ENCODE measurements around the gene FGF14.
A peak's percentile ranks its signal among the peaks of the same experiment; 100 is the strongest.

FGF14 gene

GRCh38 chr13:101784313-101784712 is 617.5 kb downstream of the FGF14 start:
- H3K36me3 Mint-ChIP-seq (ENCODE audit: low read depth), result no peaks in the 10 kb centered on the region
- H3K27me3 Mint-ChIP-seq (ENCODE audit: low read depth), result no peaks in the 10 kb centered on the region
- H3K27ac Mint-ChIP-seq, result no peak overlapping the region
- H3K4me3 Mint-ChIP-seq, result no peak overlapping the region
- H3K4me1 Mint-ChIP-seq (ENCODE audit: low read depth), result no peaks in the 10 kb centered on the region
- no peaks in the 10 kb centered on the region for H3K9me3 Mint-ChIP-seq

GRCh38 chr13:101783554-101783953 is 618.3 kb downstream of the FGF14 start:
- H3K9me3 Mint-ChIP-seq, result no peaks in the 10 kb centered on the region
- H3K27ac Mint-ChIP-seq, result no peak overlapping the region
- no peak overlapping the region for H3K4me3 Mint-ChIP-seq
- no peaks in the 10 kb centered on the region for H3K4me1 Mint-ChIP-seq (ENCODE audit: low read depth)
- H3K27me3 Mint-ChIP-seq (ENCODE audit: low read depth), result no peaks in the 10 kb centered on the region
- no peaks in the 10 kb centered on the region for H3K36me3 Mint-ChIP-seq (ENCODE audit: low read depth)

- H3K4me1 Mint-ChIP-seq (ENCODE audit: low read depth), result no peaks in the 10 kb centered on the region
- no peak overlapping the region for H3K27ac Mint-ChIP-seq
- H3K4me3 Mint-ChIP-seq, result no peak overlapping the region
- H3K27me3 Mint-ChIP-seq (ENCODE audit: low read depth), result no peaks in the 10 kb centered on the region
- H3K9me3 Mint-ChIP-seq, result no peaks in the 10 kb centered on the region
- H3K36me3 Mint-ChIP-seq (ENCODE audit: low read depth), result no peaks in the 10 kb centered on the region
Measured at GRCh38 chr13:101780211-101780610, 621.6 kb downstream of the FGF14 start.

- Mint-ChIP-seq H3K4me1 (ENCODE audit: low read depth) (no peaks in the 10 kb centered on the region), H3K4me3 (no peak overlapping the region), H3K9me3 (no peaks in the 10 kb centered on the region), H3K27ac (no peak overlapping the region), H3K27me3 (ENCODE audit: low read depth) (no peaks in the 10 kb centered on the region), H3K36me3 (ENCODE audit: low read depth) (no peaks in the 10 kb centered on the region)
Measured at GRCh38 chr13:101779147-101779546, 622.7 kb downstream of the FGF14 start.

GRCh38 chr13:101775267-101775666 is 626.6 kb downstream of the FGF14 start:
- no peak overlapping the region for H3K4me3 Mint-ChIP-seq
- no peaks in the 10 kb centered on the region for H3K4me1 Mint-ChIP-seq (ENCODE audit: low read depth)
- no peaks in the 10 kb centered on the region for H3K9me3 Mint-ChIP-seq
- no peaks in the 10 kb centered on the region for H3K27me3 Mint-ChIP-seq (ENCODE audit: low read depth)
- no peaks in the 10 kb centered on the region for H3K36me3 Mint-ChIP-seq (ENCODE audit: low read depth)
- no peak overlapping the region for H3K27ac Mint-ChIP-seq

- no peaks in the 10 kb centered on the region for H3K36me3 Mint-ChIP-seq (ENCODE audit: low read depth)
- H3K9me3 Mint-ChIP-seq, result no peaks in the 10 kb centered on the region
- H3K27ac Mint-ChIP-seq, result no peak overlapping the region
- no peaks in the 10 kb centered on the region for H3K4me1 Mint-ChIP-seq (ENCODE audit: low read depth)
- no peak overlapping the region for H3K4me3 Mint-ChIP-seq
- no peaks in the 10 kb centered on the region for H3K27me3 Mint-ChIP-seq (ENCODE audit: low read depth)
Measured at GRCh38 chr13:101774393-101774792, 627.5 kb downstream of the FGF14 start.

GRCh38 chr13:101773062-101773461 is 628.8 kb downstream of the FGF14 start:
- H3K9me3 Mint-ChIP-seq, result no peaks in the 10 kb centered on the region
- no peaks in the 10 kb centered on the region for H3K36me3 Mint-ChIP-seq (ENCODE audit: low read depth)
- H3K4me3 Mint-ChIP-seq, result no peak overlapping the region
- no peaks in the 10 kb centered on the region for H3K27me3 Mint-ChIP-seq (ENCODE audit: low read depth)
- H3K4me1 Mint-ChIP-seq (ENCODE audit: low read depth), result no peaks in the 10 kb centered on the region
- H3K27ac Mint-ChIP-seq, result no peak overlapping the region

- Mint-ChIP-seq H3K4me3 (no peak overlapping the region), H3K4me1 (ENCODE audit: low read depth) (no peaks in the 10 kb centered on the region), H3K27me3 (ENCODE audit: low read depth) (no peaks in the 10 kb centered on the region), H3K9me3 (no peaks in the 10 kb centered on the region), H3K27ac (no peak overlapping the region), H3K36me3 (ENCODE audit: low read depth) (no peaks in the 10 kb centered on the region)
Measured at GRCh38 chr13:101767131-101767530, 634.7 kb downstream of the FGF14 start.

- Mint-ChIP-seq H3K4me1 (ENCODE audit: low read depth) (no peaks in the 10 kb centered on the region), H3K36me3 (ENCODE audit: low read depth) (no peaks in the 10 kb centered on the region), H3K27ac (peak overlapping the region; percentile 45), H3K9me3 (no peaks in the 10 kb centered on the region), H3K27me3 (ENCODE audit: low read depth) (no peaks in the 10 kb centered on the region), H3K4me3 (no peak overlapping the region)
Measured at GRCh38 chr13:101763191-101763590, 638.7 kb downstream of the FGF14 start.

- Mint-ChIP-seq H3K36me3 (ENCODE audit: low read depth) (no peaks in the 10 kb centered on the region), H3K27me3 (ENCODE audit: low read depth) (no peaks in the 10 kb centered on the region), H3K27ac (no peak overlapping the region), H3K9me3 (no peaks in the 10 kb centered on the region), H3K4me1 (ENCODE audit: low read depth) (no peaks in the 10 kb centered on the region), H3K4me3 (no peak overlapping the region)
Measured at GRCh38 chr13:101757446-101758039, 644.3 kb downstream of the FGF14 start.

- no peak overlapping the region for H3K27ac Mint-ChIP-seq
- H3K4me1 Mint-ChIP-seq (ENCODE audit: low read depth), result no peaks in the 10 kb centered on the region
- H3K9me3 Mint-ChIP-seq, result no peaks in the 10 kb centered on the region
- H3K4me3 Mint-ChIP-seq, result no peak overlapping the region
- no peaks in the 10 kb centered on the region for H3K36me3 Mint-ChIP-seq (ENCODE audit: low read depth)
- H3K27me3 Mint-ChIP-seq (ENCODE audit: low read depth), result no peaks in the 10 kb centered on the region
Measured at GRCh38 chr13:101755228-101755887, 646.5 kb downstream of the FGF14 start.

- H3K9me3 Mint-ChIP-seq, result no peaks in the 10 kb centered on the region
- H3K27me3 Mint-ChIP-seq (ENCODE audit: low read depth), result no peaks in the 10 kb centered on the region
- no peaks in the 10 kb centered on the region for H3K36me3 Mint-ChIP-seq (ENCODE audit: low read depth)
- H3K4me1 Mint-ChIP-seq (ENCODE audit: low read depth), result no peaks in the 10 kb centered on the region
- no peak overlapping the region for H3K4me3 Mint-ChIP-seq
- no peak overlapping the region for H3K27ac Mint-ChIP-seq
Measured at GRCh38 chr13:101752432-101752831, 649.4 kb downstream of the FGF14 start.

GRCh38 chr13:101751488-101751887 is 650.4 kb downstream of the FGF14 start:
- Mint-ChIP-seq H3K4me3 (no peak overlapping the region), H3K9me3 (no peaks in the 10 kb centered on the region), H3K27ac (no peak overlapping the region), H3K36me3 (ENCODE audit: low read depth) (no peaks in the 10 kb centered on the region), H3K4me1 (ENCODE audit: low read depth) (no peaks in the 10 kb centered on the region), H3K27me3 (ENCODE audit: low read depth) (no peaks in the 10 kb centered on the region)

- Mint-ChIP-seq H3K36me3 (ENCODE audit: low read depth) (no peaks in the 10 kb centered on the region), H3K9me3 (no peaks in the 10 kb centered on the region), H3K27ac (no peak overlapping the region), H3K4me3 (no peak overlapping the region), H3K4me1 (ENCODE audit: low read depth) (no peaks in the 10 kb centered on the region), H3K27me3 (ENCODE audit: low read depth) (no peaks in the 10 kb centered on the region)
Measured at GRCh38 chr13:101749584-101749983, 652.3 kb downstream of the FGF14 start.

GRCh38 chr13:101747039-101747438 is 654.8 kb downstream of the FGF14 start:
- H3K4me3 Mint-ChIP-seq, result no peak overlapping the region
- H3K9me3 Mint-ChIP-seq, result no peaks in the 10 kb centered on the region
- no peaks in the 10 kb centered on the region for H3K36me3 Mint-ChIP-seq (ENCODE audit: low read depth)
- no peaks in the 10 kb centered on the region for H3K27me3 Mint-ChIP-seq (ENCODE audit: low read depth)
- no peaks in the 10 kb centered on the region for H3K4me1 Mint-ChIP-seq (ENCODE audit: low read depth)
- no peak overlapping the region for H3K27ac Mint-ChIP-seq
